K562 (cell line): Measurements from ENCODE around the gene SEC22A. TPM values are rescaled to one million over a fixed set of nuclear protein-coding genes. Genes with fewer than 3 reads are reported as not detected.

Source experiments
- ATAC-seq: fragments of 200-7000 bp; cut with Tn5 transposase; 3 replicates; pipeline ENCODE4 v1.9.1; 2020; ENCODE audit warnings: moderate library complexity
- BruUV-seq: library from RNA; stranded (reverse); fragments of 400-500 nt; replicated peaks from 2 replicates; lab custom pipeline; 2021; lab: Mats Ljungman, UMichigan
- CTCF ChIA-PET: fragments of 300-600 bp; formaldehyde crosslinking; extraction: SDS; loops from one replicate; lab custom pipeline; 2021; ENCODE audit warnings: low intra/inter-chr PET ratio; lab: Yijun Ruan, JAX
- POLR2A ChIA-PET: fragments of 300-600, 350-650 bp; sonication (Branson Sonifier 250); formaldehyde crosslinking; extraction: SDS; loops from one replicate; lab custom pipeline; 2021; ENCODE audit warnings: antibody characterized with exemption, inconsistent platforms; lab: Yijun Ruan, JAX
- DNase-seq, 4 experiments: peaks; one replicate each; pipeline versions ENCODE4 v3.0.0 to v3.0.0-alpha.2; 2011 to 2018; ENCODE audit warnings: low spot score in 3 of 4, mixed read lengths in 3 of 4; ENCODE audit errors: extremely low read depth in 1 of 4
- FAIRE-seq: peaks from 2 replicates; lab custom pipeline; 2011; peaks lifted over from hg19 to GRCh38; lab: Jason Lieb, UNC
- H2AFZ ChIP-seq: 2 replicates; pipeline ENCODE4 v1.6.0; 2011; ENCODE audit warnings: low read depth, low read length, control low read depth, inconsistent platforms
- H3K27ac ChIP-seq: fragments of 200-600 bp; 3 replicates; pipeline ENCODE4 v1.8.0; 2011; ENCODE audit warnings: low read depth, mild to moderate bottlenecking, control low read depth, inconsistent platforms, low read length, moderate library complexity, mixed read lengths; ENCODE audit errors: extremely low read depth
- H3K27me3 ChIP-seq, 2 experiments: fragments of 300-600 bp in 1 of 2; 2 replicates in 1 of 2; 3 replicates in 1 of 2; pipeline versions ENCODE4 v1.6.0 to v1.8.0; 2011; ENCODE audit warnings: inconsistent platforms in 2 of 2, low read length in 2 of 2, mild to moderate bottlenecking in 1 of 2, mixed read lengths in 1 of 2, moderate library complexity in 1 of 2; ENCODE audit not compliant: control insufficient read depth in 2 of 2, insufficient read depth in 2 of 2
- H3K36me3 ChIP-seq: fragments of 300-600 bp; 3 replicates; pipeline ENCODE4 v1.8.0; 2011; ENCODE audit warnings: mild to moderate bottlenecking, low read length, inconsistent platforms; ENCODE audit not compliant: control insufficient read depth, insufficient read depth
- H3K4me1 ChIP-seq, 2 experiments: fragments of 200-600 bp in 1 of 2; replicated peaks in 1 of 2; 2 replicates in 1 of 2; 3 replicates in 1 of 2; pipeline versions ENCODE4 v1.5.1 to v1.8.0; 2011; ENCODE audit warnings: inconsistent platforms in 2 of 2, low read length in 2 of 2, mild to moderate bottlenecking in 1 of 2, mixed read lengths in 1 of 2, moderate library complexity in 1 of 2; ENCODE audit not compliant: control insufficient read depth in 2 of 2, insufficient read depth in 2 of 2
- H3K4me2 ChIP-seq: 2 replicates; pipeline ENCODE4 v1.6.1; 2011; ENCODE audit warnings: low read length, control low read depth, inconsistent platforms, mixed read lengths; ENCODE audit not compliant: insufficient read depth
- H3K4me3 ChIP-seq: fragments of 200-600 bp; sonication (generic), shearing (Covaris generic); 2 replicates; pipeline ENCODE4 v1.5.1; 2016; ENCODE audit warnings: control low read depth, inconsistent platforms
- H3K79me2 ChIP-seq: fragments of 200-600 bp; 3 replicates; pipeline ENCODE4 v1.8.0; 2011; ENCODE audit warnings: low read length, inconsistent platforms; ENCODE audit not compliant: control insufficient read depth, insufficient read depth
- H3K9ac ChIP-seq, 2 experiments: 2 replicates each; pipeline versions ENCODE4 v1.6.0 to v1.6.1; 2011; ENCODE audit warnings: low read depth in 2 of 2, low read length in 2 of 2, control low read depth in 1 of 2, inconsistent platforms in 1 of 2, mild to moderate bottlenecking in 1 of 2, mixed read lengths in 1 of 2; ENCODE audit not compliant: insufficient read depth in 1 of 2
- H3K9me1 ChIP-seq: one replicate; pipeline ENCODE4 v1.6.0; 2011; ENCODE audit warnings: inconsistent platforms, mild to moderate bottlenecking, low read length, moderate library complexity; ENCODE audit not compliant: control insufficient read depth, insufficient read depth
- H3K9me3 ChIP-seq: replicated peaks from 2 replicates; pipeline ENCODE4 v1.5.1; 2011; ENCODE audit warnings: low read depth, low read length, inconsistent platforms; ENCODE audit not compliant: control insufficient read depth, insufficient read depth
- H4K20me1 ChIP-seq: replicated peaks from 2 replicates; pipeline ENCODE4 v1.6.1; 2011; ENCODE audit warnings: low read length, inconsistent platforms, mixed read lengths; ENCODE audit not compliant: control insufficient read depth, insufficient read depth
- DDX20 ChIP-seq: fragments of 450-650 bp; IDR thresholded peaks from 2 replicates; pipeline ENCODE4 v1.6.1; 2016; ENCODE audit warnings: missing genetic modification characterization, low read depth, mild to moderate bottlenecking, missing compliant biosample characterization, moderate library complexity
- ELF4 ChIP-seq: fragments of 450-650 bp; formaldehyde crosslinking; IDR thresholded peaks from 2 replicates; pipeline ENCODE4 v1.4.0; 2022; ENCODE audit warnings: missing genetic modification characterization
- ETS1 ChIP-seq: conservative IDR thresholded peaks from 2 replicates; pipeline ENCODE4 v1.6.1; 2011; ENCODE audit warnings: low read depth, mild to moderate bottlenecking, low read length; ENCODE audit not compliant: control insufficient read depth
- EWSR1 ChIP-seq: fragments of 450-650 bp; IDR thresholded peaks from 2 replicates; pipeline ENCODE4 v1.6.1; 2018; ENCODE audit warnings: borderline replicate concordance, mild to moderate bottlenecking, low read depth, moderate library complexity; ENCODE audit not compliant: partially characterized antibody
- FOXA3 ChIP-seq, 2 experiments: fragments of 450-650 bp in 1 of 2; sonication (generic) in 1 of 2; formaldehyde crosslinking; IDR thresholded peaks in 1 of 2; conservative IDR thresholded peaks in 1 of 2; 2 replicates each; pipeline versions ENCODE4 v1.4.0 to v1.8.0; 2020 to 2022; ENCODE audit warnings: mild to moderate bottlenecking in 2 of 2, missing genetic modification reagents in 1 of 2
- GATAD2A ChIP-seq: fragments of 450-650 bp; IDR thresholded peaks from 2 replicates; pipeline ENCODE4 v1.6.1; 2017
- GTF2E2 ChIP-seq: fragments of 200-800 bp; sonication (Bioruptor generic); IDR thresholded peaks from 2 replicates; pipeline ENCODE4 v1.6.1; 2016; ENCODE audit warnings: missing genetic modification characterization, missing compliant biosample characterization
- KDM5B ChIP-seq: fragments of 200-600 bp; sonication (generic); IDR thresholded peaks from 2 replicates; pipeline ENCODE4 v1.6.1; 2012; ENCODE audit warnings: low read depth, mild to moderate bottlenecking, moderate library complexity, low read length, control low read depth, inconsistent platforms; ENCODE audit not compliant: insufficient replicate concordance
- KLF1 ChIP-seq: fragments of 450-650 bp; IDR thresholded peaks from 2 replicates; pipeline ENCODE4 v1.6.1; 2016; ENCODE audit warnings: missing genetic modification characterization, missing compliant biosample characterization
- PREB ChIP-seq: sonication (generic); formaldehyde crosslinking; IDR thresholded peaks from 2 replicates; pipeline ENCODE4 v1.8.1; 2023; ENCODE audit warnings: mild to moderate bottlenecking, missing genetic modification reagents
- SMARCB1 ChIP-seq: IDR thresholded peaks from 2 replicates; pipeline ENCODE4 v1.6.1; 2011; ENCODE audit warnings: improper control_type of control experiment, low read depth; ENCODE audit not compliant: insufficient read length
- SRSF3 ChIP-seq: fragments of 200-400 bp; formaldehyde crosslinking; IDR thresholded peaks from 2 replicates; pipeline ENCODE4 v1.6.1; 2016; ENCODE audit warnings: mild to moderate bottlenecking, low read length, moderate library complexity; ENCODE audit not compliant: insufficient read depth
- ZBTB43 ChIP-seq: sonication (generic); formaldehyde crosslinking; IDR thresholded peaks from 2 replicates; pipeline ENCODE4 v1.8.0; 2023; ENCODE audit warnings: mild to moderate bottlenecking, missing genetic modification reagents
- ZFX ChIP-seq: sonication (generic); formaldehyde crosslinking; IDR thresholded peaks from 2 replicates; pipeline ENCODE4 v1.8.0; 2022; ENCODE audit warnings: mild to moderate bottlenecking, missing genetic modification reagents, moderate library complexity
- ZNF184 ChIP-seq: sonication (generic); formaldehyde crosslinking; IDR thresholded peaks from 2 replicates; pipeline ENCODE4 v1.5.0; 2020; ENCODE audit warnings: missing genetic modification reagents
- ZNF511 ChIP-seq: sonication (generic); formaldehyde crosslinking; IDR thresholded peaks from 2 replicates; pipeline ENCODE4 v1.8.0; 2022; ENCODE audit warnings: mild to moderate bottlenecking, missing genetic modification reagents
- WGBS: fragments of 100-300 bp; shearing (Covaris generic); methylation state at CpG from one replicate; pipeline ENCODE4 v1.1.6; 2016; ENCODE audit warnings: low coverage, mixed read lengths; ENCODE audit not compliant: insufficient coverage; ENCODE audit errors: missing lambda C conversion rate; 5-methylcytosine and 5-hydroxymethylcytosine counted together
- in situ Hi-C: fragments of 300-500 bp; cut with MboI; formaldehyde crosslinking; loops from 4 replicates; pipeline ENCODE4 v1.15.0; 2018; ENCODE audit warnings: inconsistent platforms, mixed read lengths
- intact Hi-C: fragments of 100-400 bp; cut with micrococcal nuclease; formaldehyde crosslinking; loops from 2 replicates; pipeline ENCODE4 v1.14.2; 2022
- polyA plus RNA-seq, 8 experiments: library from polyadenylated mRNA; depleted of rRNA in 4 of 8; stranded (reverse) in 5 of 8; unstranded in 3 of 8; fragments of >200 nt; fragmentation: Nextera tagmentation in 2 of 8; fragmentation: Illumina TruSeq in 1 of 8; extraction: Ambion mirVana in 2 of 8; extraction: Trizol in 1 of 8; gene quantifications; 2 replicates each; pipeline versions ENCODE4 v1.2.1 to v1.2.3, GENCODE V29; 2011 to 2014; ENCODE audit warnings: inconsistent platforms in 1 of 8, missing spikeins in 1 of 8
- total RNA-seq, 7 experiments: library from RNA; depleted of rRNA in 6 of 7; stranded (reverse); fragments of >200 nt in 6 of 7; fragmentation: Illumina TruSeq in 2 of 7; extraction: Trizol in 2 of 7; gene quantifications; 2 replicates each; pipeline versions ENCODE4 v1.2.1 to v1.2.3, GENCODE V29; 2011 to 2021; ENCODE audit warnings: low replicate concordance in 1 of 7

Gene SEC22A
- total and polyA plus RNA-seq, 9 of the 15 experiments (the other 6 are each of a cell fraction or from before 2014, with no cell fraction given) = 7.9 to 44.5 (median 20.5) TPM

GRCh38 chr3:123154020-123154985, 47.4 kb upstream of the SEC22A start:
- no peaks in the 10 kb centered on the region for H3K79me2 ChIP-seq
- H3K4me1 ChIP-seq = no peaks in the 10 kb centered on the region
- H3K36me3 ChIP-seq = peaks cover 69% of the 10 kb centered on the region; the same call in 2 of the 3 replicates
- POLR2A ChIA-PET = no interaction called here
- in situ Hi-C loops (no loop called here), intact Hi-C loops (no loop called here)
- H3K9me3 ChIP-seq = no peaks in the 10 kb centered on the region
- no TSS peak for BruUV-seq
- CTCF ChIA-PET = no interaction called here
- H3K4me2 ChIP-seq = no peak overlapping the region
- H2AFZ ChIP-seq = no peak overlapping the region
- no peak overlapping the region for H3K27ac ChIP-seq
- 92% methylated on average over 6 of the region's 7 CpGs for WGBS
- no peaks in the 10 kb centered on the region for H3K27me3 ChIP-seq
- H3K9ac ChIP-seq = no peak overlapping the region
- DNase-seq (no peak), FAIRE-seq (no peak)
- no peak overlapping the region for H3K4me3 ChIP-seq
- TF ChIP-seq ZNF184 (CRISPR knock-in tag) (no peak), PREB (no peak), DDX20 (no peak), ZNF511 (CRISPR knock-in tag) (no peak), FOXA3 (CRISPR knock-in tag; conservative IDR thresholded peaks at IDR 0.05 in 1 of 2, IDR thresholded peaks at IDR 0.05 in 1 of 2) (no peak), KDM5B (no peak), ZBTB43 (CRISPR knock-in tag) (no peak), SMARCB1 (no peak), ELF4 (CRISPR knock-in tag) (no peak), ETS1 (no peak), KLF1 (tag) (no peak), EWSR1 (no peak), GATAD2A (no peak), SRSF3 (no peak), GTF2E2 (tag) (no peak), ZFX (CRISPR knock-in tag) (no peak)
- TF ChIP-seq, all 486 proteins: peak for 0
- H4K20me1 ChIP-seq = no peaks in the 10 kb centered on the region
- no peaks in the 10 kb centered on the region for H3K9me1 ChIP-seq
- no peak for ATAC-seq
